HG03521 (cell line): ENCODE data around the gene TAS2R46.
"Not testable (repeated sequence)": the region's sequence is repeated elsewhere in the genome, so short reads cannot be mapped to it uniquely, and the experiment has no call there.

Experiments
- ATAC-seq: cut with Tn5 transposase; IDR thresholded peaks from one replicate; pipeline ENCODE4 v1.9.1; 2021; ENCODE audit warnings: mild to moderate bottlenecking, moderate library complexity; ENCODE audit not compliant: unreplicated experiment

Gene TAS2R46

DNA sequence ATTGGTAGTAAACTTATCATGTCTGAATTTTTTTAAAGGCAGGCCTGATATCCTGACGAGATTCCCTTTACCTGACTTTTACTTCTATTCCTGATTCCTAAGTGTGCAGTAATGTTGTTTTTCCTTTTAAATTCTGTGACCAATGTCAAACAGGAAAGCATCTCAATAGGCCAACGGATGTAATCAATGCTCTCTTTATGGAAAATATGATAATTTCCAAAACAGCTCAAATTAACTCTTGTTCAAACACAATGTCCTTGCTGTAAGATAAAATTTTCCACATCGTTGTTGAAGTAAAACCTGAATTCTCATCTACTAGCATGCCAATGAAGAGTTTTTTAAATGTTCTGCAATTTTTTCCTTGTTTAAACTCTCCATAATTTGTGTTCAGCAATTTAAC lies 22.9 kb downstream of the TAS2R46 start:
- no peak for ATAC-seq

GRCh38 chr12:11033959-11034358 lies 28.1 kb downstream of the TAS2R46 start:
- ATAC-seq: not testable (repeated sequence)

GRCh38 chr12:11031307-11031706 lies 30.8 kb downstream of the TAS2R46 start, which contains the start of gene TAS2R31:
Gene TAS2R31 (minus strand): TSS chr12:11031407. CDS start chr12:11031335, 72 bp downstream.
- no peak for ATAC-seq

DNA sequence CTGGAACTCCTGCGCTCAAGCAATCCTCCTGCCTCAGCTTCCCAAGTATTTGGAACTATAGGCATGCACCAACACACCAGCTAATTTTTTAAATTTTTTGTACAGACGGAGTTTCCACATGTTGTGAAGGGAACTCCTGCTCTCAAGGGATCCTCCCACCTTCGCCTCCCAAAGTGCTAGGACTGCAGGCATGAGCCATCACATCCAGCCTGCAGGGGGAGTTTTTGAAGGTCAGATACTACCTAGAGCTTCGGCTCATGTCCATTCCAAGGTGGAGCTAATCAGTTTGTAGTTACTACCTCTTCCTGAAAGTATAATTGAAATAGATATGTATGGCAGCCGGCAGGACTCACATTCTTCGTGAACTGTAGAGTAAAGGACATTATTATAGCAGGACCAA lies 36.0 kb downstream of the TAS2R46 start:
- ATAC-seq: no peak

DNA sequence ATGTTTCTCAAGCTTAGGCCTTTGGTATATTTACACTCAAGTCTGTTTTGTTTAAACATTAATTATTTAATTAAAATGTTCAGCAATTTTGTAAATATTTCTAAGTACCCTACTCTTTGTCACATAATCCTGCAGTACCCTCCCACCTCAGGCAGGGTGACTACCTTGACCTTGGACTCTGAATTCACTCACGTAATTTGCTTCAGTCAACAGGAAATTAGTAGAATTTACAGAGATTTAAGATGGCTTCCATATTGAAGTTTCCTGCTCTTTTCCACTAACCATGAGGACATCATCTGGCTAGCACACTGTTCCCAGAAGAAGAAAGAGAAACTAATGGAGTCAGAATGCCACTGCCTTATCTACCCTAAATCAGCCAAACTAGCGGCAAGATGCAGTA lies 38.7 kb downstream of the TAS2R46 start:
- ATAC-seq: no peak

DNA sequence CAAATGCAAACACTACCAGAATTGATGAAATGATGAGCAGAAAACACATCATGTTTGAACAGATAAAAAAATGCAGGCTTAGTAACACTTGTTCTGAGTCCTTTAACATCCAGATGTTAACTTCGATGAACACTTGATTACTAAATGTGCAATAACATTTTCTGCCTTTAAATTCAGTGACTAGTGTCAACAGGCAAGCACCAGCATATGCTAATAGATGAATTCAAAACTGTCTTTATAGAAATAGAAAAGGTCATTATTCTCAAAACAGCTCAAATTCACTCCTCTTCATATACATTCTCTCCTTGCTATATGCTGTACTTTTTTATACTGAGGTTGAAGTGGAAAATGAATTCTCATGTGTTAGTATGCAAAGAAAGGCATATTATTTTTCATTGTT lies 39.6 kb downstream of the TAS2R46 start, which contains the start of gene TAS2R19:
TSS of gene TAS2R19 (minus strand) at position 101 of the 400 bp plus-strand sequence. CDS start at position 52, 49 bp downstream.
- no peak for ATAC-seq

- no peak for ATAC-seq
Measured at GRCh38 chr12:11016937-11017336, 45.2 kb downstream of the TAS2R46 start.

- ATAC-seq: no peak
Measured at GRCh38 chr12:11015775-11016430, 46.2 kb downstream of the TAS2R46 start.

DNA sequence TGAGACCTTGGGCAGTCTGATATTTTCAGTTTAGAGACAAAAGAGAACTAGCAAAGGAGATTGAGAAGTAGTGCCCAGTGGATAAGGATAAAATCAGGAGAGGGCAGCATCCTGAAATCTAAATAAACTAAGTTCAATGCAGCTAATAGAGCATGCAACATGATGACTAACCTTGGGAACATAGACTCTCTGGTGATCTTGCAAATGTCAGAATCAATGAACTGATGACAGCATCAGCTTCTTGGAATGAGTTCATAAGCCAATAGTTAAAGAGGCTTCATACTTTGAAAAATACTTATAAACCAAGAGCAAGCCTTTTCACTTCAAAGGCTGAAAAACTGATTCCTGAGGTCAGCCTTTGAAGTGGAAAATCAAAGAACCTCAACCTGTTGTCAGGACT lies 47.9 kb downstream of the TAS2R46 start:
- no peak for ATAC-seq
